ENCODE results near the gene RNF227.
A peak's percentile ranks its signal among the peaks of the same experiment; 100 is the strongest.

The RNF227 gene

GRCh38 chr17:7929158-7930023, 13.3 kb upstream of the RNF227 start, which contains the start of gene KCNAB3:
Gene KCNAB3 (minus strand): TSS chr17:7929856. CDS start chr17:7929435, 421 bp downstream.
- no peak for DNase-seq

- DNase-seq = no peak
These were observed 11.5 kb upstream of the RNF227 start for GRCh38 chr17:7927596-7927995.

GRCh38 chr17:7922845-7923628, 6.9 kb upstream of the RNF227 start:
- no peak for DNase-seq

- no peak for DNase-seq
These were observed 6.3 kb upstream of the RNF227 start for GRCh38 chr17:7922269-7922844.

- no peak for DNase-seq
These were observed 719 bp upstream of the RNF227 start for GRCh38 chr17:7916808-7917207.

GRCh38 chr17:7916385-7916682, 245 bp upstream of the RNF227 start:
- DNase-seq = no peak

- no peak for DNase-seq
These were observed 894 bp downstream of the RNF227 start for GRCh38 chr17:7915179-7915610.

- no peak for DNase-seq
These were observed 3.1 kb downstream of the RNF227 start for GRCh38 chr17:7912927-7913524.

GRCh38 chr17:7911116-7911515, 5.0 kb downstream of the RNF227 start:
- DNase-seq = no peak

- DNase-seq = no peak
These were observed 5.4 kb downstream of the RNF227 start for GRCh38 chr17:7910711-7911110.

GRCh38 chr17:7910281-7910680, 5.8 kb downstream of the RNF227 start:
- DNase-seq = no peak

- no peak for DNase-seq
These were observed 7.0 kb downstream of the RNF227 start for GRCh38 chr17:7909089-7909488.

- peak; percentile 47 for DNase-seq
These were observed 12.7 kb downstream of the RNF227 start for GRCh38 chr17:7903154-7904103.

- no peak for DNase-seq
These were observed 18.3 kb downstream of the RNF227 start for GRCh38 chr17:7897773-7898172.

- no peak for DNase-seq
These were observed 19.0 kb downstream of the RNF227 start for GRCh38 chr17:7897090-7897489.

GRCh38 chr17:7894866-7895265, 21.2 kb downstream of the RNF227 start:
- DNase-seq = no peak

GRCh38 chr17:7894226-7894625, 21.9 kb downstream of the RNF227 start:
- DNase-seq = no peak

GRCh38 chr17:7893187-7893880, 22.8 kb downstream of the RNF227 start:
- no peak for DNase-seq

GRCh38 chr17:7889166-7889955, 26.7 kb downstream of the RNF227 start:
- no peak for DNase-seq

GRCh38 chr17:7888184-7888920, 27.7 kb downstream of the RNF227 start, which contains the start of gene CHD3:
Gene CHD3 (plus strand): TSS chr17:7888789. CDS start chr17:7889001, 212 bp downstream.
- no peak for DNase-seq

Measured in NCI-H187 treated with DMSO at 0.1 percent for 48 hours (cell line).